Spleen (tissue), 11 donors: ENCODE data around the gene ABCG2. TPM values are rescaled to one million over a fixed set of nuclear protein-coding genes. Genes with fewer than 3 reads are reported as not detected.

ENCODE experiments used
- DNase-seq: peaks from one replicate; pipeline ENCODE4 v3.0.0-alpha.2; 2020
- H3K27ac ChIP-seq, 8 donors: fragments of 200-600 bp; sonication (generic) in 7 of 8; 1 replicate in 4 of 8; 2 replicates in 4 of 8; pipeline versions ENCODE4 v1.5.0 to v1.8.0; 2016 to 2021; ENCODE audit warnings: inconsistent platforms in 4 of 8, mild to moderate bottlenecking in 4 of 8, moderate library complexity in 1 of 8
- H3K27me3 ChIP-seq, 7 donors: fragments of 200-600 bp; sonication (generic) in 6 of 7; replicated peaks in 1 of 7; 1 replicate in 4 of 7; 2 replicates in 3 of 7; pipeline versions ENCODE4 v1.5.0 to v1.8.0; 2016 to 2021; ENCODE audit warnings: inconsistent platforms in 3 of 7, mild to moderate bottlenecking in 1 of 7
- H3K36me3 ChIP-seq, 6 donors: fragments of 200-600 bp; sonication (generic) in 5 of 6; 1 replicate in 4 of 6; 2 replicates in 2 of 6; pipeline versions ENCODE4 v1.5.0 to v1.8.0; 2016 to 2021; ENCODE audit warnings: inconsistent platforms in 2 of 6
- H3K4me1 ChIP-seq, 6 donors: fragments of 200-600 bp; sonication (generic) in 5 of 6; 1 replicate in 3 of 6; 2 replicates in 3 of 6; pipeline versions ENCODE4 v1.5.0 to v1.8.0; 2016 to 2021; ENCODE audit warnings: inconsistent platforms in 3 of 6
- H3K4me3 ChIP-seq, 8 donors: fragments of 200-600 bp; sonication (generic) in 7 of 8; 1 replicate in 4 of 8; 2 replicates in 4 of 8; pipeline versions ENCODE4 v1.5.0 to v1.8.0; 2016 to 2021; ENCODE audit warnings: inconsistent platforms in 4 of 8, mild to moderate bottlenecking in 4 of 8, moderate library complexity in 2 of 8
- H3K9me3 ChIP-seq, 8 donors: fragments of 200-600 bp; sonication (generic) in 7 of 8; 1 replicate in 4 of 8; 2 replicates in 4 of 8; pipeline versions ENCODE4 v1.5.0 to v1.8.0; 2016 to 2021; ENCODE audit warnings: inconsistent platforms in 4 of 8
- CTCF ChIP-seq, 11 experiments: fragments of 200-600 bp in 7 of 11; fragments of 450-650 bp in 4 of 11; sonication (generic) in 4 of 11; IDR thresholded peaks in 8 of 11; conservative IDR thresholded peaks in 3 of 11; 1 replicate in 7 of 11; 2 replicates in 4 of 11; pipeline versions ENCODE4 v1.4.0 to v1.8.0; 2016 to 2021; ENCODE audit warnings: antibody characterized with exemption in 11 of 11, inconsistent platforms in 4 of 11, mild to moderate bottlenecking in 1 of 11
- POLR2A ChIP-seq, 3 donors: fragments of 450-650 bp; IDR thresholded peaks; one replicate each; pipeline ENCODE4 v1.5.1; 2017; ENCODE audit warnings: antibody characterized with exemption in 3 of 3, mild to moderate bottlenecking in 1 of 3
- POLR2AphosphoS5 ChIP-seq, 3 donors: sonication (generic); formaldehyde crosslinking; IDR thresholded peaks; one replicate each; pipeline ENCODE4 v1.5.1; 2017; ENCODE audit warnings: antibody characterized with exemption in 3 of 3
- WGBS, 5 donors: extraction: QIAGEN DNeasy Blood & Tissue Kit in 3 of 5; methylation state at CpG; one replicate each; pipeline versions ENCODE4 v1.1.5 to v1.1.7; 2013 to 2018; 5-methylcytosine and 5-hydroxymethylcytosine counted together
- intact Hi-C: fragments of 100-400 bp; cut with DNase I; formaldehyde crosslinking; loops from one replicate; pipeline ENCODE4 v1.15.0; 2023; ENCODE audit warnings: low total_unique reads
- polyA plus RNA-seq, 3 donors: library from polyadenylated mRNA; stranded (reverse); fragments of 200-250 nt; gene quantifications; one replicate each; pipeline ENCODE4 v1.2.1, GENCODE V29; 2013
- total RNA-seq, 7 donors: library from RNA; depleted of rRNA in 3 of 7; stranded (reverse); fragments of >200 nt in 3 of 7; fragmentation: NEBNext Ultra II Directional in 4 of 7; extraction: Animal tissue kit (Norgen Biotek cat#: 25700) in 4 of 7; gene quantifications; one replicate each; pipeline versions ENCODE4 v1.1.0 to v1.2.1, GENCODE V29; 2016 to 2021
- donor health status: healthy with polysubstance abuse.
- donor health status: DM: no; HTN: no; CAD: no; lungs with moderate emphysema.
- donor health status: DM: no; HTN: no; CAD: no.
- donor health status: Bipolar disorder and iron deficiency.
- donor health status: healthy.
- donor health status: DM: no; HTN: no; CAD: no.
- donor health status: DM: yes; HTN: yes; CAD: no.

Gene ABCG2
- total and polyA plus RNA-seq, 10 donors, result 0.12 to 3.0 (median 1.4) TPM

GRCh38 chr4:88045021-88045420 is 113.4 kb downstream of the ABCG2 start:
- Histone ChIP-seq H3K4me3 (no peak overlapping the region), H3K27me3 (no peaks in the 10 kb centered on the region), H3K27ac (no peak overlapping the region), H3K36me3 (peaks cover 0 to 88% (median 28%) of the 10 kb centered on the region in 6 donors), H3K4me1 (no peaks in the 10 kb centered on the region), H3K9me3 (no peaks in the 10 kb centered on the region)
- no peak for TF ChIP-seq POLR2A (IDR thresholded peaks at IDR 0.05)
- TF ChIP-seq CTCF (IDR thresholded peaks at IDR 0.05 in 8 of 11, conservative IDR thresholded peaks at IDR 0.05 in 3 of 11), result no peak
- TF ChIP-seq POLR2AphosphoS5 (IDR thresholded peaks at IDR 0.05), result no peak
- no peak for DNase-seq
- intact Hi-C loops, result no loop called here

GRCh38 chr4:88043586-88044340 is 114.7 kb downstream of the ABCG2 start:
- no peak for DNase-seq
- H3K4me3 ChIP-seq, result no peak overlapping the region
- H3K27ac ChIP-seq, result no peak overlapping the region
- H3K4me1 ChIP-seq, result no peaks in the 10 kb centered on the region
- intact Hi-C loops, result no loop called here
- H3K27me3 ChIP-seq, result no peaks in the 10 kb centered on the region
- peaks cover 0 to 99% (median 41%) of the 10 kb centered on the region in 6 donors for H3K36me3 ChIP-seq
- 88 to 93% (median 90%) methylated on average over 8 of the region's 8 CpGs for WGBS, 5 donors
- TF ChIP-seq POLR2AphosphoS5 (IDR thresholded peaks at IDR 0.05) (no peak), CTCF (IDR thresholded peaks at IDR 0.05 in 8 of 11, conservative IDR thresholded peaks at IDR 0.05 in 3 of 11) (no peak), POLR2A (IDR thresholded peaks at IDR 0.05) (no peak)
- no peaks in the 10 kb centered on the region for H3K9me3 ChIP-seq

GRCh38 chr4:88043001-88043400 is 115.4 kb downstream of the ABCG2 start:
- DNase-seq, result no peak
- Histone ChIP-seq H3K27ac (no peak overlapping the region), H3K27me3 (no peaks in the 10 kb centered on the region), H3K36me3 (peaks cover 0 to 99% (median 46%) of the 10 kb centered on the region in 6 donors), H3K4me3 (no peak overlapping the region), H3K9me3 (no peaks in the 10 kb centered on the region), H3K4me1 (no peaks in the 10 kb centered on the region)
- TF ChIP-seq CTCF (IDR thresholded peaks at IDR 0.05 in 8 of 11, conservative IDR thresholded peaks at IDR 0.05 in 3 of 11), result no peak
- no peak for TF ChIP-seq POLR2A (IDR thresholded peaks at IDR 0.05)
- no peak for TF ChIP-seq POLR2AphosphoS5 (IDR thresholded peaks at IDR 0.05)
- intact Hi-C loops, result no loop called here
- 47 to 75% (median 62%) methylated on average over 1 of the region's 1 CpG for WGBS, 5 donors

- Histone ChIP-seq H3K4me3 (no peak overlapping the region), H3K9me3 (no peaks in the 10 kb centered on the region), H3K36me3 (peaks cover 0 to 99% (median 50%) of the 10 kb centered on the region in 6 donors), H3K4me1 (no peaks in the 10 kb centered on the region), H3K27ac (no peak overlapping the region), H3K27me3 (no peaks in the 10 kb centered on the region)
- 89 to 100% (median 95%) methylated on average over 2 of the region's 2 CpGs for WGBS, 5 donors
- TF ChIP-seq CTCF (IDR thresholded peaks at IDR 0.05 in 8 of 11, conservative IDR thresholded peaks at IDR 0.05 in 3 of 11) (no peak), POLR2A (IDR thresholded peaks at IDR 0.05) (no peak), POLR2AphosphoS5 (IDR thresholded peaks at IDR 0.05) (no peak)
- intact Hi-C loops, result no loop called here
- no peak for DNase-seq
Measured at GRCh38 chr4:88041626-88042025, 116.8 kb downstream of the ABCG2 start.
